Measurements from ENCODE around the gene EIF3M. TPM values are rescaled to one million over a fixed set of nuclear protein-coding genes. Genes with fewer than 3 reads are reported as not detected.

Gene EIF3M
- polyA plus RNA-seq, 1 donor from 2014 or later, result 333 TPM

GRCh38 chr11:32555091-32555490, 28.5 kb upstream of the EIF3M start:
- TF ChIP-seq REST (IDR thresholded peaks at IDR 0.05; ENCODE audit: borderline replicate concordance), result no peak
- TF ChIP-seq POLR2AphosphoS5 (IDR thresholded peaks at IDR 0.05), result no peak
- TF ChIP-seq EP300 (conservative IDR thresholded peaks at IDR 0.05; ENCODE audit: poor library complexity, severe bottlenecking), result no peak
- TF ChIP-seq EZH2 (IDR thresholded peaks at IDR 0.05; ENCODE audit: borderline replicate concordance, insufficient read depth, low read length, poor library complexity, severe bottlenecking), result no peak
- no peak for TF ChIP-seq TAF1 (IDR thresholded peaks at IDR 0.05; ENCODE audit: low read depth)
- TF ChIP-seq RAD21 (conservative IDR thresholded peaks at IDR 0.05), result no peak
- TF ChIP-seq MXI1 (conservative IDR thresholded peaks at IDR 0.05; ENCODE audit: poor library complexity, severe bottlenecking), result no peak
- no peak for TF ChIP-seq CTCF (IDR thresholded peaks at IDR 0.05; ENCODE audit: poor library complexity, severe bottlenecking)
- TF ChIP-seq SMC3 (conservative IDR thresholded peaks at IDR 0.05; ENCODE audit: poor library complexity), result no peak
- Histone ChIP-seq H3K27ac (ENCODE audit: low read length) (no peak overlapping the region), H3K36me3 (ENCODE audit: insufficient read depth, low read length) (no peaks in the 10 kb centered on the region), H3F3A (ENCODE audit: insufficient read depth, low read length, poor library complexity, severe bottlenecking) (no peaks in the 10 kb centered on the region), H3K9me3 (ENCODE audit: low read length) (no peaks in the 10 kb centered on the region), H3K79me2 (replicated peaks; ENCODE audit: insufficient read depth, low read length) (no peaks in the 10 kb centered on the region), H3K27me3 (ENCODE audit: insufficient read depth, low read depth, low read length) (no peaks in the 10 kb centered on the region), H3K9ac (ENCODE audit: low read length) (no peak overlapping the region), H3K4me2 (ENCODE audit: low read length) (no peak overlapping the region), H4K20me1 (ENCODE audit: insufficient read depth) (no peaks in the 10 kb centered on the region), H3K4me3 (ENCODE audit: low read length) (no peak overlapping the region), H2AFZ (ENCODE audit: low read depth, low read length) (no peak overlapping the region), H3K9me2 (ENCODE audit: insufficient read depth, low read length) (no peaks in the 10 kb centered on the region)

GRCh38 chr11:32555895-32556294, 27.7 kb upstream of the EIF3M start:
- Histone ChIP-seq H3K27ac (ENCODE audit: low read length) (no peak overlapping the region), H3K4me3 (ENCODE audit: low read length) (no peak overlapping the region), H3K4me2 (ENCODE audit: low read length) (no peak overlapping the region), H3K79me2 (replicated peaks; ENCODE audit: insufficient read depth, low read length) (no peaks in the 10 kb centered on the region), H3K9ac (ENCODE audit: low read length) (no peak overlapping the region), H2AFZ (ENCODE audit: low read depth, low read length) (no peak overlapping the region), H3K9me2 (ENCODE audit: insufficient read depth, low read length) (no peaks in the 10 kb centered on the region), H4K20me1 (ENCODE audit: insufficient read depth) (no peaks in the 10 kb centered on the region), H3K27me3 (ENCODE audit: insufficient read depth, low read depth, low read length) (no peaks in the 10 kb centered on the region), H3K9me3 (ENCODE audit: low read length) (no peaks in the 10 kb centered on the region), H3F3A (ENCODE audit: insufficient read depth, low read length, poor library complexity, severe bottlenecking) (no peaks in the 10 kb centered on the region), H3K36me3 (ENCODE audit: insufficient read depth, low read length) (no peaks in the 10 kb centered on the region)
- TF ChIP-seq POLR2AphosphoS5 (IDR thresholded peaks at IDR 0.05) (no peak), SMC3 (conservative IDR thresholded peaks at IDR 0.05; ENCODE audit: poor library complexity) (no peak), MXI1 (conservative IDR thresholded peaks at IDR 0.05; ENCODE audit: poor library complexity, severe bottlenecking) (no peak), EP300 (conservative IDR thresholded peaks at IDR 0.05; ENCODE audit: poor library complexity, severe bottlenecking) (no peak), RAD21 (conservative IDR thresholded peaks at IDR 0.05) (no peak), CTCF (IDR thresholded peaks at IDR 0.05; ENCODE audit: poor library complexity, severe bottlenecking) (no peak), EZH2 (IDR thresholded peaks at IDR 0.05; ENCODE audit: borderline replicate concordance, insufficient read depth, low read length, poor library complexity, severe bottlenecking) (no peak), REST (IDR thresholded peaks at IDR 0.05; ENCODE audit: borderline replicate concordance) (no peak), TAF1 (IDR thresholded peaks at IDR 0.05; ENCODE audit: low read depth) (no peak)

Measured in neural cell (in vitro differentiated cells).